Fibroblast of lung (primary cell): ENCODE data around the gene TMEM225B. TPM values are rescaled to one million over a fixed set of nuclear protein-coding genes. Genes with fewer than 3 reads are reported as not detected.

Experiments used
- DNase-seq, 2 donors: peaks; one replicate each; pipeline versions ENCODE4 v3.0.0 to v3.0.0-alpha.2; 2010; ENCODE audit warnings: low read depth in 2 of 2
- H2AFZ ChIP-seq: 2 replicates; pipeline ENCODE4 v1.5.1; 2012; ENCODE audit warnings: low read length, control low read depth, inconsistent platforms
- H3K27ac ChIP-seq: 2 replicates; pipeline ENCODE4 v1.5.1; 2011; ENCODE audit warnings: low read length, control low read depth; ENCODE audit not compliant: insufficient read depth
- H3K27me3 ChIP-seq: 2 replicates; pipeline ENCODE4 v1.5.1; 2011; ENCODE audit warnings: mild to moderate bottlenecking, low read length; ENCODE audit not compliant: control insufficient read depth, insufficient read depth
- H3K36me3 ChIP-seq: 2 replicates; pipeline ENCODE4 v1.5.1; 2011; ENCODE audit warnings: low read length; ENCODE audit not compliant: control insufficient read depth, insufficient read depth
- H3K4me1 ChIP-seq: 2 replicates; pipeline ENCODE4 v1.5.1; 2011; ENCODE audit warnings: low read length; ENCODE audit not compliant: control insufficient read depth, insufficient read depth; ENCODE audit errors: extremely low read depth
- H3K4me2 ChIP-seq: 2 replicates; pipeline ENCODE4 v1.5.1; 2011; ENCODE audit warnings: low read length, control low read depth; ENCODE audit not compliant: insufficient read depth; ENCODE audit errors: extremely low read depth
- H3K4me3 ChIP-seq, 4 experiments: fragments of 200-600 bp in 1 of 4; sonication (generic) in 1 of 4; replicated peaks in 1 of 4; 2 replicates each; pipeline ENCODE4 v1.5.1; 2011 to 2016; ENCODE audit warnings: low read length in 4 of 4, low read depth in 3 of 4, mild to moderate bottlenecking in 3 of 4, control low read depth in 2 of 4, inconsistent platforms in 1 of 4, mixed read lengths in 1 of 4; ENCODE audit not compliant: insufficient read depth in 1 of 4; ENCODE audit errors: control extremely low read depth in 1 of 4
- H3K79me2 ChIP-seq: 2 replicates; pipeline ENCODE4 v1.5.1; 2012; ENCODE audit warnings: mild to moderate bottlenecking, low read length, inconsistent platforms; ENCODE audit not compliant: control insufficient read depth, insufficient read depth
- H3K9ac ChIP-seq: 2 replicates; pipeline ENCODE4 v1.5.1; 2011; ENCODE audit warnings: mild to moderate bottlenecking, low read length, control low read depth; ENCODE audit not compliant: insufficient read depth
- H3K9me3 ChIP-seq: 2 replicates; pipeline ENCODE4 v1.5.1; 2012; ENCODE audit warnings: low read depth, low read length; ENCODE audit not compliant: control insufficient read depth, insufficient read depth
- H4K20me1 ChIP-seq: 2 replicates; pipeline ENCODE4 v1.5.1; 2011; ENCODE audit warnings: low read length; ENCODE audit not compliant: control insufficient read depth, insufficient read depth; ENCODE audit errors: extremely low read depth
- CTCF ChIP-seq, 2 donors: IDR thresholded peaks in 1 of 2; conservative IDR thresholded peaks in 1 of 2; 1 replicate in 1 of 2; 2 replicates in 1 of 2; pipeline ENCODE4 v1.5.1; 2011 to 2012; ENCODE audit warnings: low read length in 2 of 2, control low read depth in 1 of 2, inconsistent platforms in 1 of 2, low read depth in 1 of 2, mild to moderate bottlenecking in 1 of 2
- EZH2 ChIP-seq: IDR thresholded peaks from 2 replicates; pipeline ENCODE4 v1.5.1; 2012; ENCODE audit warnings: low read length, control low read depth, mild to moderate bottlenecking; ENCODE audit errors: missing control alignments
- polyA plus RNA-seq, 2 donors: library from polyadenylated mRNA; depleted of rRNA in 1 of 2; stranded (reverse) in 1 of 2; unstranded in 1 of 2; fragments of >200 nt; gene quantifications; 2 replicates each; pipeline ENCODE4 v1.2.1, GENCODE V29; 2011 to 2012; ENCODE audit warnings: missing spikeins in 1 of 2
- total RNA-seq: library from RNA; depleted of rRNA; stranded (reverse); fragments of >200 nt; gene quantifications from 2 replicates; pipeline ENCODE4 v1.2.1, GENCODE V29; 2014

The TMEM225B gene
- total and polyA plus RNA-seq, 2 donors (not counting 1 experiment from before 2014, with no cell fraction given): 1.2 to 1.3 TPM

DNA sequence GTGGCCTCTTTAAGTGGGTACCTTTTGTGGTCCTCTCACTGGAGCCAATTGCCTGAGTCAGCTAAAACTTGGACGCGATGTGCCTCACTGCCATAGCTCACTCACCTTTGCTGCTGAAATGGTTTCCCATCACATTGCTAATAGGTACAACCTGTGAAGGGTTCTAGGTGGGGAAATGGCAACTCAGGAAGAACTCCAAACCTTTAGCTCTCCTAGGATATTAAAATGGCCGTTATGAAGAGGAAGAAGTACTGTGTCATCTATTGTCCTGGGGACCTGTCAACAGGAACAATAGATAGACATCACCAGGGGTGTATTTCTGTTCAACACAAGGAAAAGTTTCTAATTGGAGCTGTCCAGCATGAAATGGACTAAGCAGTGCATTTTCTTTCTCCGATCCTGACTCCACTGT lies 40.9 kb upstream of the TMEM225B start:
- no peak overlapping the region for H3K9ac ChIP-seq
- TF ChIP-seq CTCF (conservative IDR thresholded peaks at IDR 0.05 in 1 of 2, IDR thresholded peaks at IDR 0.05 in 1 of 2; ENCODE audit: low read depth in 1 of 2, low read length in 2 of 2) (no peak), EZH2 (no peak)
- H3K79me2 ChIP-seq: peaks cover 52% of the 10 kb centered on the region
- H3K9me3 ChIP-seq: no peaks in the 10 kb centered on the region
- peak overlapping the region; percentile 87 for H3K4me2 ChIP-seq
- H3K27me3 ChIP-seq: no peaks in the 10 kb centered on the region
- peak overlapping the region; percentile 77 to 94 (median 86) for H3K4me3 ChIP-seq
- no peak overlapping the region for H2AFZ ChIP-seq
- H4K20me1 ChIP-seq: no peaks in the 10 kb centered on the region
- H3K27ac ChIP-seq: no peak overlapping the region
- no peak for DNase-seq
- peaks cover 11% of the 10 kb centered on the region for H3K36me3 ChIP-seq
- H3K4me1 ChIP-seq: peaks cover 16% of the 10 kb centered on the region

GRCh38 chr7:99557940-99558305 lies 40.1 kb upstream of the TMEM225B start:
- Histone ChIP-seq H3K4me2 (peak overlapping the region; percentile 87), H2AFZ (peak overlapping the region; percentile 85), H3K4me3 (peak overlapping the region; percentile 77 to 94 (median 86)), H3K27me3 (no peaks in the 10 kb centered on the region), H3K79me2 (peaks cover 52% of the 10 kb centered on the region), H4K20me1 (no peaks in the 10 kb centered on the region), H3K36me3 (peaks cover 14% of the 10 kb centered on the region), H3K9me3 (no peaks in the 10 kb centered on the region), H3K9ac (peak overlapping the region; percentile 99), H3K4me1 (peaks cover 20% of the 10 kb centered on the region), H3K27ac (peak overlapping the region; percentile 93)
- no peak for TF ChIP-seq CTCF (conservative IDR thresholded peaks at IDR 0.05 in 1 of 2, IDR thresholded peaks at IDR 0.05 in 1 of 2; ENCODE audit: low read depth in 1 of 2, low read length in 2 of 2)
- no peak for TF ChIP-seq EZH2
- no peak for DNase-seq

DNA sequence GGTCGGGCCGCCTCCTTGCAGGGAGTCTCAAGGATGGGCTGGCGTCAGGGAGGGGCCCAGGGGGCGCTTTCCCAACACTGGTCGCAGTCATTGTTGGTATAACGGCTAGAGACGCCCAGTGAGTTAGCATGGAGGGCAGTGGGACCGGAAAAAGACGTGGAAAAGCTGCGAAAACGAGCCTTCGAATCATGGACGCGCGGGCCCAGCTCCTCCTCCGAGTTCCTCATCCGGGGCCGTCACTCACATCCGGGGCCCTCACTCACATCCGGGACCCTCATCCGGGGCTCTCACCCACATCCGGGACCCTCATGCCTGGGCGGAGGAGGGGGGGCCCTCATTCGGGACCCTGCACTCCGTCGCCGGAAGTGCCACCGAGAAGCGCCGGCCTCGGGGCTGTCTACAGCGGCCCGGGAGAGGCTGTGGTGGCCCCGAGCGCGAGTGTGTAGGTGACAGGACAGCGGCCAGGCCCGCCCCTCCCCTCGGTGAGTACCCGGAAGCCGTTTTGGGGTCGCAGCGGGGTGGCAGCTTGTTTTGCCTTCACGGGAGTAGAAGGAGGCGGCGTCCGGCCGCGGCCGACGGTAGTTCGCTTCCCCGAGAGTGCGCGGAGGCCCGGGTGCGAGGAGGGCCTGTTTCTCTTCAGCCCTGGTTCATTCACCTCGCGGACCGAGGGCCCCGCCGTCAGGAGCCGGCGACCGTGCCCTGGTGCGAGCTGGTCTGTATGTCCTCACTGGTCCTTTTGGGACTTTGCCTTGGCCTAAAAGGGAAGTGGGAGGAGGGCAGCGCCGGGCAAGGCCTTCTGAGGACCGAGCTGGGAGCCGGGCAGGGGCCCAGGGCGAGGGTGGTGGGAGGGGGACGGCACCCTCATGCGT lies 39.5 kb upstream of the TMEM225B start, which contains the start of gene ZNF655:
TSS of gene ZNF655 (plus strand) at position 337 of the 869 bp plus-strand sequence. CDS start 1,918 bp downstream, outside the sequence.
- H3K36me3 ChIP-seq: peaks cover 14% of the 10 kb centered on the region
- peaks cover 52% of the 10 kb centered on the region for H3K79me2 ChIP-seq
- DNase-seq: peak; percentile 87 to 92
- peak within 1 kb of the TSS; percentile 87 for H3K4me2 ChIP-seq
- peaks cover 22% of the 10 kb centered on the region for H3K4me1 ChIP-seq
- no peaks in the 10 kb centered on the region for H3K27me3 ChIP-seq
- H3K4me3 ChIP-seq: peak within 1 kb of the TSS; percentile 77 to 94 (median 86)
- TF ChIP-seq CTCF (conservative IDR thresholded peaks at IDR 0.05 in 1 of 2, IDR thresholded peaks at IDR 0.05 in 1 of 2; ENCODE audit: low read depth in 1 of 2, low read length in 2 of 2) (no peak), EZH2 (no peak)
- H2AFZ ChIP-seq: peak within 1 kb of the TSS; percentile 85
- H3K9me3 ChIP-seq: no peaks in the 10 kb centered on the region
- H3K27ac ChIP-seq: peak within 1 kb of the TSS; percentile 93
- peak within 1 kb of the TSS; percentile 99 for H3K9ac ChIP-seq
- no peaks in the 10 kb centered on the region for H4K20me1 ChIP-seq
